Rectal smooth muscle tissue (tissue), 1 donor: ENCODE measurements around the gene OR5C1.
"Not testable (repeated sequence)": the region's sequence is repeated elsewhere in the genome, so short reads cannot be mapped to it uniquely, and the experiment has no call there.

Experiments used
- H3K27ac ChIP-seq: one replicate; pipeline ENCODE4 v1.7.0; 2013; ENCODE audit warnings: low read depth, low read length, inconsistent platforms
- H3K27me3 ChIP-seq: one replicate; pipeline ENCODE4 v1.7.0; 2013; ENCODE audit warnings: low read length; ENCODE audit not compliant: control insufficient read depth, insufficient read depth
- H3K36me3 ChIP-seq: one replicate; pipeline ENCODE4 v1.7.0; 2013; ENCODE audit warnings: low read length; ENCODE audit not compliant: control insufficient read depth, insufficient read depth
- H3K4me1 ChIP-seq: one replicate; pipeline ENCODE4 v1.7.0; 2013; ENCODE audit warnings: low read length; ENCODE audit not compliant: control insufficient read depth, insufficient read depth
- H3K4me3 ChIP-seq: one replicate; pipeline ENCODE4 v1.7.0; 2013; ENCODE audit warnings: low read length
- H3K9ac ChIP-seq: one replicate; pipeline ENCODE4 v1.7.0; 2013; ENCODE audit warnings: low read length

Gene OR5C1

DNA sequence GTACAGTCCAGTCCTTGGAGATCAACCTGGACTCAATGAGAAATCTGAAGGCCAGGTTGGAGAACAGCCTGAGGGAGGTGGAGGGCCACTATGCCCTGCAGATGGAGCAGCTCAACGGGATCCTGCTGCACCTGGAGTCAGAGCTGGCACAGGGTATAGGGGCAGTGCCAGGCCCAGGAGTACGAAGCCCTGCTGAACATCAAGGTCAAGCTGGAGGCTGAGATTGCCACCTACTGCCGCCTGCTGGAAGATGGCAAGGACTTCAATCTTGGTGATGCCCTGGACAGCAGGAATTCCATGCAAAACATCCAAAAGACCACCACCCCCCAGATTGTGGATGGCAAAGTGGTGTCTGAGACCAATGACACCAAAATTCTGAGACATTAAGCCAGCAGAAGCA lies 49.7 kb downstream of the OR5C1 start:
- H3K36me3 ChIP-seq, H3K9ac ChIP-seq, H3K27ac ChIP-seq, H3K27me3 ChIP-seq, H3K4me3 ChIP-seq, H3K4me1 ChIP-seq: not testable (repeated sequence)
